OCI-LY1 (cell line): ENCODE results near the gene DKK3.

ENCODE experiments used
- CTCF ChIP-seq: fragments of 200-600 bp; sonication (generic), shearing (Covaris generic); IDR thresholded peaks from 2 replicates; pipeline ENCODE4 v1.5.1; 2017; ENCODE audit warnings: mild to moderate bottlenecking, antibody characterized with exemption, low read length, moderate library complexity, mixed read lengths
- EZH2 ChIP-seq: fragments of 200-600 bp; sonication (generic), shearing (Covaris generic); IDR thresholded peaks from 2 replicates; pipeline ENCODE4 v1.8.0; 2017; ENCODE audit warnings: borderline replicate concordance, mixed run types, mild to moderate bottlenecking, antibody characterized with exemption, low read length, moderate library complexity, mixed read lengths

- TF ChIP-seq EZH2 (no peak), CTCF (no peak)
These were observed 1.7 kb downstream of the DKK3 start for GRCh38 chr11:12006552-12007229.
